ENCODE measurements around the gene RGMB. TPM values are rescaled to one million over a fixed set of nuclear protein-coding genes. Genes with fewer than 3 reads are reported as not detected.

Gene RGMB
- total and polyA plus RNA-seq, 2 donors (not counting 1 experiment from before 2014, with no cell fraction given): 14.7 to 18.3 TPM

- Mint-ChIP-seq H3K27me3 (peaks cover 24% of the 10 kb centered on the region), H3K4me1 (peaks cover 40% of the 10 kb centered on the region), H3K9me3 (ENCODE audit: insufficient read depth) (no peaks in the 10 kb centered on the region), H3K4me3 (peak overlapping the region; percentile 92), H3K27ac (no peak overlapping the region)
- peak; percentile 26 for TF ChIP-seq EZH2 (IDR thresholded peaks at IDR 0.05; ENCODE audit: borderline replicate concordance, insufficient read depth, low read depth, low read length, poor library complexity, severe bottlenecking)
- TF ChIP-seq CTCF (IDR thresholded peaks at IDR 0.05): no peak
- peaks cover 32 to 44% of the 10 kb centered on the region in 2 donors for H3K4me1 ChIP-seq (ENCODE audit: control insufficient read depth in 2 of 2, insufficient read depth in 2 of 2, low read length in 2 of 2)
- WGBS (ENCODE audit: insufficient coverage): under 1% methylated on average over 31 of the region's 31 CpGs
- ATAC-seq (ENCODE audit: low read depth) (no peak), DNase-seq (no peak)
- H3K36me3 ChIP-seq (replicated peaks in 1 of 2; ENCODE audit: control extremely low read depth in 1 of 2, control insufficient read depth in 1 of 2, extremely low read depth in 1 of 2, insufficient read depth in 2 of 2, low read length in 1 of 2): no peaks in the 10 kb centered on the region
- intact Hi-C loops (cut with micrococcal nuclease): no loop called here
- H3K79me2 ChIP-seq (ENCODE audit: control insufficient read depth, insufficient read depth, low read length): no peaks in the 10 kb centered on the region
- ChIA-PET POLR2A (no interaction called here), CTCF (interaction anchor here (1.3 to 8.9 kb wide), 10 partner anchors 9 to 1601 kb away, joined by 3 to 89 read pairs (median 6); partner anchors contain the start of gene RIOK2)
- peaks cover 0 to 5% (median 0%) of the 10 kb centered on the region in 3 donors for H3K9me3 ChIP-seq (ENCODE audit: control extremely low read depth in 1 of 3, control insufficient read depth in 2 of 3, insufficient read depth in 1 of 3, low read length in 2 of 3)
- no peak overlapping the region for H3K27ac ChIP-seq (ENCODE audit: low read length in 2 of 2)
- peak overlapping the region; percentile 98 for H3K4me2 ChIP-seq (replicated peaks; ENCODE audit: low read depth, low read length, poor library complexity, severe bottlenecking)
- H2AFZ ChIP-seq (ENCODE audit: insufficient read depth, low read depth, low read length, poor library complexity, severe bottlenecking): peak overlapping the region; percentile 79
- peak overlapping the region; percentile 76 for H3K9ac ChIP-seq (ENCODE audit: low read length)
- H3K4me3 ChIP-seq (ENCODE audit: control extremely low read depth in 1 of 5, extremely low read depth in 1 of 5, insufficient read depth in 1 of 5, low read depth in 2 of 5, low read length in 4 of 5): peak overlapping the region; percentile 12 to 97 (median 64)
- H4K20me1 ChIP-seq (ENCODE audit: control insufficient read depth, insufficient read depth, low read length, poor library complexity, severe bottlenecking): no peaks in the 10 kb centered on the region
- H3K27me3 ChIP-seq (replicated peaks in 1 of 4; ENCODE audit: control extremely low read depth in 1 of 4, control insufficient read depth in 3 of 4, insufficient read depth in 4 of 4, low read length in 3 of 4): peaks cover 0 to 35% (median 26%) of the 10 kb centered on the region in 4 experiments
Measured at GRCh38 chr5:98768960-98769209, 4.6 kb upstream of the RGMB start.

- peak overlapping the region; percentile 51 to 97 (median 68) for H3K4me3 ChIP-seq (ENCODE audit: control extremely low read depth in 1 of 5, extremely low read depth in 1 of 5, insufficient read depth in 1 of 5, low read depth in 2 of 5, low read length in 4 of 5)
- CTCF ChIA-PET: interaction anchor here (0.6 to 8.9 kb wide), 13 partner anchors 8 to 1820 kb away, joined by 3 to 89 read pairs (median 5); partner anchors contain the start of gene RIOK2
Measured at GRCh38 chr5:98769210-98769958, 4.1 kb upstream of the RGMB start.

More at GRCh38 chr5:98769210-98769958, 4.1 kb upstream of the RGMB start:
- peak overlapping the region; percentile 32 for H3K27ac Mint-ChIP-seq
- H3K4me2 ChIP-seq (replicated peaks; ENCODE audit: low read depth, low read length, poor library complexity, severe bottlenecking): peak overlapping the region; percentile 98
- H3K9me3 ChIP-seq (ENCODE audit: control extremely low read depth in 1 of 3, control insufficient read depth in 2 of 3, insufficient read depth in 1 of 3, low read length in 2 of 3): peaks cover 0 to 5% (median 0%) of the 10 kb centered on the region in 3 donors
- intact Hi-C loops (cut with micrococcal nuclease): no loop called here
- H3K9me3 Mint-ChIP-seq (ENCODE audit: insufficient read depth): no peaks in the 10 kb centered on the region
- no peak overlapping the region for H3K27ac ChIP-seq (ENCODE audit: low read length in 2 of 2)
- H3K79me2 ChIP-seq (ENCODE audit: control insufficient read depth, insufficient read depth, low read length): peaks cover under 1% of the 10 kb centered on the region
- peaks cover 32 to 45% of the 10 kb centered on the region in 2 donors for H3K4me1 ChIP-seq (ENCODE audit: control insufficient read depth in 2 of 2, insufficient read depth in 2 of 2, low read length in 2 of 2)
- peaks cover 19% of the 10 kb centered on the region for H3K27me3 Mint-ChIP-seq
- peak overlapping the region; percentile 76 for H3K9ac ChIP-seq (ENCODE audit: low read length)
- peaks cover 0 to 35% (median 24%) of the 10 kb centered on the region in 4 experiments for H3K27me3 ChIP-seq (replicated peaks in 1 of 4; ENCODE audit: control extremely low read depth in 1 of 4, control insufficient read depth in 3 of 4, insufficient read depth in 4 of 4, low read length in 3 of 4)
- H3K4me1 Mint-ChIP-seq: peaks cover 41% of the 10 kb centered on the region
- TF ChIP-seq CTCF (IDR thresholded peaks at IDR 0.05) (peak; percentile 67), EZH2 (IDR thresholded peaks at IDR 0.05; ENCODE audit: borderline replicate concordance, insufficient read depth, low read depth, low read length, poor library complexity, severe bottlenecking) (no peak)
- WGBS (ENCODE audit: insufficient coverage): 1% methylated on average over 54 of the region's 55 CpGs
- H2AFZ ChIP-seq (ENCODE audit: insufficient read depth, low read depth, low read length, poor library complexity, severe bottlenecking): peak overlapping the region; percentile 79
- ATAC-seq (ENCODE audit: low read depth): no peak
- peak overlapping the region; percentile 92 for H3K4me3 Mint-ChIP-seq
- H4K20me1 ChIP-seq (ENCODE audit: control insufficient read depth, insufficient read depth, low read length, poor library complexity, severe bottlenecking): no peaks in the 10 kb centered on the region
- H3K36me3 ChIP-seq (replicated peaks in 1 of 2; ENCODE audit: control extremely low read depth in 1 of 2, control insufficient read depth in 1 of 2, extremely low read depth in 1 of 2, insufficient read depth in 2 of 2, low read length in 1 of 2): no peaks in the 10 kb centered on the region
- POLR2A ChIA-PET: no interaction called here
- DNase-seq: peak; percentile 70

Measured in B cell (primary cell).